CD14-positive monocyte (primary cell): Measurements from ENCODE around the gene SYTL1. TPM values are rescaled to one million over a fixed set of nuclear protein-coding genes. Genes with fewer than 3 reads are reported as not detected.

ENCODE experiments used
- DNase-seq, 3 donors: peaks; one replicate each; pipeline ENCODE4 v3.0.0-alpha.2; 2011 to 2022
- H2AFZ ChIP-seq: 2 replicates; pipeline ENCODE4 v1.6.0; 2012; ENCODE audit warnings: mild to moderate bottlenecking, low read depth, low read length, inconsistent platforms; ENCODE audit not compliant: insufficient read depth, poor library complexity, severe bottlenecking
- H3K27ac ChIP-seq, 2 donors: 1 replicate in 1 of 2; 2 replicates in 1 of 2; pipeline ENCODE4 v1.5.1; 2012 to 2013; ENCODE audit warnings: low read length in 2 of 2, control low read depth in 1 of 2, inconsistent platforms in 1 of 2, low read depth in 1 of 2, mild to moderate bottlenecking in 1 of 2
- H3K27me3 ChIP-seq, 2 donors: one replicate each; pipeline versions ENCODE4 v1.6.0 to v1.6.1; 2011 to 2013; ENCODE audit warnings: low read length in 2 of 2; ENCODE audit not compliant: control insufficient read depth in 2 of 2, insufficient read depth in 2 of 2
- H3K36me3 ChIP-seq, 2 donors: replicated peaks in 1 of 2; 1 replicate in 1 of 2; 2 replicates in 1 of 2; pipeline versions ENCODE4 v1.5.1 to v1.6.1; 2012 to 2013; ENCODE audit warnings: low read length in 2 of 2, control low read depth in 1 of 2, inconsistent platforms in 1 of 2, mild to moderate bottlenecking in 1 of 2; ENCODE audit not compliant: insufficient read depth in 2 of 2, control insufficient read depth in 1 of 2
- H3K4me1 ChIP-seq, 2 donors: 1 replicate in 1 of 2; 2 replicates in 1 of 2; pipeline versions ENCODE4 v1.5.1 to v1.6.1; 2012 to 2013; ENCODE audit warnings: low read length in 2 of 2, control low read depth in 1 of 2, inconsistent platforms in 1 of 2, mild to moderate bottlenecking in 1 of 2, moderate library complexity in 1 of 2; ENCODE audit not compliant: insufficient read depth in 2 of 2, control insufficient read depth in 1 of 2
- H3K4me2 ChIP-seq: replicated peaks from 2 replicates; pipeline ENCODE3; 2012; ENCODE audit warnings: low read length, moderate library complexity, mild to moderate bottlenecking; ENCODE audit not compliant: poor library complexity, severe bottlenecking; ENCODE audit errors: extremely low read depth
- H3K4me3 ChIP-seq, 3 experiments: fragments of 200-600 bp in 1 of 3; sonication (generic) in 1 of 3; replicated peaks in 1 of 3; 1 replicate in 2 of 3; 2 replicates in 1 of 3; pipeline ENCODE4 v1.5.1; 2011 to 2013; ENCODE audit warnings: low read length in 3 of 3, mild to moderate bottlenecking in 3 of 3, control low read depth in 2 of 3, low read depth in 2 of 3, inconsistent platforms in 1 of 3, moderate library complexity in 1 of 3
- H3K79me2 ChIP-seq: 2 replicates; pipeline ENCODE4 v1.6.0; 2012; ENCODE audit warnings: mild to moderate bottlenecking, control low read depth, inconsistent platforms, low read length, moderate library complexity; ENCODE audit not compliant: insufficient read depth
- H3K9ac ChIP-seq: 2 replicates; pipeline ENCODE4 v1.6.0; 2017; ENCODE audit warnings: low read length, mild to moderate bottlenecking; ENCODE audit not compliant: insufficient read depth, poor library complexity, severe bottlenecking
- H3K9me3 ChIP-seq, 2 donors: replicated peaks in 1 of 2; 1 replicate in 1 of 2; 2 replicates in 1 of 2; pipeline versions ENCODE4 v1.5.1 to v1.6.1; 2012 to 2013; ENCODE audit warnings: low read length in 2 of 2, control low read depth in 1 of 2; ENCODE audit not compliant: control insufficient read depth in 1 of 2, insufficient read depth in 1 of 2
- H4K20me1 ChIP-seq: 2 replicates; pipeline ENCODE4 v1.6.0; 2012; ENCODE audit warnings: mild to moderate bottlenecking, low read length, control low read depth, moderate library complexity; ENCODE audit not compliant: insufficient read depth
- H3K27ac Mint-ChIP-seq, 7 donors: one replicate each; pipeline ENCODE4 v1.8.0; 2020; ENCODE audit warnings: mild to moderate bottlenecking in 7 of 7, mixed read lengths in 7 of 7, moderate library complexity in 6 of 7, inconsistent platforms in 2 of 7
- H3K27me3 Mint-ChIP-seq, 3 donors: one replicate each; pipeline ENCODE4 v1.8.0; 2021 to 2022; ENCODE audit warnings: low read depth in 3 of 3, mild to moderate bottlenecking in 3 of 3, mixed read lengths in 3 of 3, moderate library complexity in 3 of 3, inconsistent platforms in 1 of 3
- H3K36me3 Mint-ChIP-seq, 2 donors: one replicate each; pipeline ENCODE4 v1.8.0; 2020; ENCODE audit warnings: mixed read lengths in 2 of 2, inconsistent platforms in 1 of 2, mild to moderate bottlenecking in 1 of 2
- H3K4me1 Mint-ChIP-seq: one replicate; pipeline ENCODE4 v1.8.0; 2020; ENCODE audit warnings: mild to moderate bottlenecking, mixed read lengths
- H3K4me3 Mint-ChIP-seq, 2 donors: one replicate each; pipeline ENCODE4 v1.8.0; 2020; ENCODE audit warnings: mild to moderate bottlenecking in 2 of 2, mixed read lengths in 2 of 2, moderate library complexity in 1 of 2
- H3K9me3 Mint-ChIP-seq, 7 donors: one replicate each; pipeline ENCODE4 v1.8.0; 2020 to 2022; ENCODE audit warnings: mixed read lengths in 7 of 7, mild to moderate bottlenecking in 6 of 7, moderate library complexity in 6 of 7, inconsistent platforms in 2 of 7
- WGBS: methylation state at CpG from one replicate; pipeline ENCODE4 v1.1.5; 2013; ENCODE audit warnings: missing lambda C conversion rate; ENCODE audit not compliant: insufficient coverage; 5-methylcytosine and 5-hydroxymethylcytosine counted together
- intact Hi-C, 2 donors: fragments of 100-400 bp; cut with micrococcal nuclease; formaldehyde crosslinking; loops; one replicate each; pipeline versions ENCODE4 v1.15.0 to v1.15.1; 2023
- polyA plus RNA-seq, 3 donors: library from polyadenylated mRNA; depleted of rRNA in 1 of 3; unstranded in 2 of 3; stranded (reverse) in 1 of 3; fragments of 300-500 nt in 2 of 3; fragments of >200 nt in 1 of 3; fragmentation: Illumina TruSeq in 2 of 3; gene quantifications; 1 replicate in 2 of 3; 2 replicates in 1 of 3; pipeline ENCODE4 v1.2.3, GENCODE V29; 2012 to 2021
- TF ChIP-seq, protein P1 (sequence below): fragments of 200-600 bp; IDR thresholded peaks from one replicate; pipeline ENCODE4 v1.8.0; 2022; ENCODE audit warnings: antibody characterized with exemption, mild to moderate bottlenecking

SYTL1 gene
- polyA plus RNA-seq, 3 donors = 26.9 to 95.8 (median 44.6) TPM

DNA sequence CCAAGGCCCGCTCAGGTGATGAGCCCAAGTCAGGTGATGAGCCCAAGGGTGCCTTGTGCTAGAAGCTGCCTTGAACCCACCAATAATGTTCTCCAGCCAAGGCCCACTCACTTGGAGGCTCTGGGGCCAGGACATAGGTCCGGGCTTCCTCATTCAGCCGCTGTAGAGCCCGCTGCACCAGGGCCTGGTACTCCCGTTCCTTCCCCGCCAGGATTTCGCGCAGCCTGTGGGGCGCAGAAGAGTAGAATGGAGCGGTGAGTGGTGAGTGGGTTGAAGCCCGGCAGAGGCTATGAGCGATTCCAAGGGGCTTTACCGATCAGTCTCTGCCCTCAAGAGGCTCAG, 14.4 kb downstream of the SYTL1 start:
- no peak overlapping the region for H3K9ac ChIP-seq
- H3K9me3 Mint-ChIP-seq = peaks cover 0 to 2% (median 0%) of the 10 kb centered on the region in 7 donors
- peak overlapping the region; percentile 84 for H3K4me2 ChIP-seq
- peaks cover 13% of the 10 kb centered on the region for H4K20me1 ChIP-seq
- peaks cover 27% of the 10 kb centered on the region for H3K4me1 Mint-ChIP-seq
- DNase-seq = no peak
- peaks cover 21 to 32% of the 10 kb centered on the region in 2 donors for H3K4me1 ChIP-seq
- H3K9me3 ChIP-seq = no peaks in the 10 kb centered on the region
- H3K27ac Mint-ChIP-seq = peak overlapping the region in 1 of 7 donors; percentile 55
- H3K27me3 Mint-ChIP-seq = peaks cover 15 to 29% (median 25%) of the 10 kb centered on the region in 3 donors
- H3K79me2 ChIP-seq = no peaks in the 10 kb centered on the region
- intact Hi-C loops = loop anchor here in 1 of 2 donors (5.0 kb wide), 1 partner anchor 41 kb away; no protein-coding TSS in a partner anchor
- no peak overlapping the region for H2AFZ ChIP-seq
- WGBS = 87% methylated on average over 9 of the region's 13 CpGs
- H3K27ac ChIP-seq = no peak overlapping the region
- H3K4me3 Mint-ChIP-seq = no peak overlapping the region
- H3K4me3 ChIP-seq = peak overlapping the region in 1 of 3 experiments; percentile 64
- H3K36me3 Mint-ChIP-seq = peaks cover 23 to 75% of the 10 kb centered on the region in 2 donors
- TF ChIP-seq, protein P1, sequence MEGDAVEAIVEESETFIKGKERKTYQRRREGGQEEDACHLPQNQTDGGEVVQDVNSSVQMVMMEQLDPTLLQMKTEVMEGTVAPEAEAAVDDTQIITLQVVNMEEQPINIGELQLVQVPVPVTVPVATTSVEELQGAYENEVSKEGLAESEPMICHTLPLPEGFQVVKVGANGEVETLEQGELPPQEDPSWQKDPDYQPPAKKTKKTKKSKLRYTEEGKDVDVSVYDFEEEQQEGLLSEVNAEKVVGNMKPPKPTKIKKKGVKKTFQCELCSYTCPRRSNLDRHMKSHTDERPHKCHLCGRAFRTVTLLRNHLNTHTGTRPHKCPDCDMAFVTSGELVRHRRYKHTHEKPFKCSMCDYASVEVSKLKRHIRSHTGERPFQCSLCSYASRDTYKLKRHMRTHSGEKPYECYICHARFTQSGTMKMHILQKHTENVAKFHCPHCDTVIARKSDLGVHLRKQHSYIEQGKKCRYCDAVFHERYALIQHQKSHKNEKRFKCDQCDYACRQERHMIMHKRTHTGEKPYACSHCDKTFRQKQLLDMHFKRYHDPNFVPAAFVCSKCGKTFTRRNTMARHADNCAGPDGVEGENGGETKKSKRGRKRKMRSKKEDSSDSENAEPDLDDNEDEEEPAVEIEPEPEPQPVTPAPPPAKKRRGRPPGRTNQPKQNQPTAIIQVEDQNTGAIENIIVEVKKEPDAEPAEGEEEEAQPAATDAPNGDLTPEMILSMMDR = no peak
- H3K27me3 ChIP-seq = peaks cover 0 to 18% of the 10 kb centered on the region in 2 donors
- H3K36me3 ChIP-seq = peaks cover 15 to 33% of the 10 kb centered on the region in 2 donors

GRCh38 chr1:27356619-27357280, 14.9 kb downstream of the SYTL1 start:
- peak in 1 of 3 donors; percentile 46 for DNase-seq

More at GRCh38 chr1:27356619-27357280, 14.9 kb downstream of the SYTL1 start:
- peaks cover 21 to 32% of the 10 kb centered on the region in 2 donors for H3K4me1 ChIP-seq
- H3K4me2 ChIP-seq = peak overlapping the region; percentile 84
- Mint-ChIP-seq H3K36me3 (peaks cover 23 to 75% of the 10 kb centered on the region in 2 donors), H3K27ac (no peak overlapping the region), H3K27me3 (peaks cover 16 to 33% (median 27%) of the 10 kb centered on the region in 3 donors), H3K4me1 (peaks cover 28% of the 10 kb centered on the region), H3K4me3 (peak overlapping the region; percentile 64 to 73), H3K9me3 (peaks cover 0 to 2% (median 0%) of the 10 kb centered on the region in 7 donors)
- peaks cover 13% of the 10 kb centered on the region for H4K20me1 ChIP-seq
- H3K9me3 ChIP-seq = no peaks in the 10 kb centered on the region
- intact Hi-C loops = loop anchor here in 1 of 2 donors (5.0 kb wide), 1 partner anchor 41 kb away; no protein-coding TSS in a partner anchor
- 85% methylated on average over 27 of the region's 37 CpGs for WGBS
- peak overlapping the region in 1 of 3 experiments; percentile 64 for H3K4me3 ChIP-seq
- no peak overlapping the region for H3K9ac ChIP-seq
- TF ChIP-seq, protein P1 = no peak
- H3K27ac ChIP-seq = no peak overlapping the region
- H3K79me2 ChIP-seq = no peaks in the 10 kb centered on the region
- H3K27me3 ChIP-seq = peaks cover 0 to 20% of the 10 kb centered on the region in 2 donors
- H2AFZ ChIP-seq = peak overlapping the region; percentile 72
- H3K36me3 ChIP-seq = peaks cover 11 to 28% of the 10 kb centered on the region in 2 donors
